Pulmonary artery endothelial cell (primary cell): ENCODE results near the gene GPR179. TPM values are rescaled to one million over a fixed set of nuclear protein-coding genes. Genes with fewer than 3 reads are reported as not detected.

ENCODE experiments used
- DNase-seq: peaks from one replicate; pipeline ENCODE4 v3.0.0-alpha.2; 2011; ENCODE audit warnings: low read depth, low spot score
- total RNA-seq: library from RNA; depleted of rRNA; stranded (reverse); fragments of >200 nt; gene quantifications from 2 replicates; pipeline ENCODE4 v1.2.3, GENCODE V29; 2014

The GPR179 gene
- total RNA-seq, 1 donor from 2014 or later = not detected

- peak; percentile 33 for DNase-seq
Observed at GRCh38 chr17:38349097-38349730, 5.5 kb upstream of the GPR179 start.

DNA sequence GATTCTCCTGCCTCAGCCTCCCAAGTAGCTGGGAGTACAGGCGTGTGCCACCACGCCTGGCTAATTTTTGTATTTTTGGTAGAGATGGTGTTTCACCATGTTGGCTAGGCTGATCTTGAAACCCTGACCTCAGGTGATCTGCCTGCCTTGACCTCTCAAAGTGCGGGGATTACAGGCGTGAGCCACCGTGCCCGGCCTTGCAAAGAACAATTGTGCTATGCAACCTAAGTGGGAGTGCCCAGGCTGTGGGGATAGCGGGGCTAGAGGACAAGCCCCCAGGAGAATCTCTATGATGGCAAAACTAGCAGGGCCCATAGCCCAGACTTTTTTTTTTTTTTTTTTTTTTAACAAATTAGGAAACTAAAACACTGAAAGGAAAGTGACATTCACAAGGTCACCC is 2.0 kb upstream of the GPR179 start:
- DNase-seq = no peak

- no peak for DNase-seq
Observed at GRCh38 chr17:38344420-38344745, 627 bp upstream of the GPR179 start.

GRCh38 chr17:38342886-38343607 is 709 bp downstream of the GPR179 start:
- no peak for DNase-seq

DNA sequence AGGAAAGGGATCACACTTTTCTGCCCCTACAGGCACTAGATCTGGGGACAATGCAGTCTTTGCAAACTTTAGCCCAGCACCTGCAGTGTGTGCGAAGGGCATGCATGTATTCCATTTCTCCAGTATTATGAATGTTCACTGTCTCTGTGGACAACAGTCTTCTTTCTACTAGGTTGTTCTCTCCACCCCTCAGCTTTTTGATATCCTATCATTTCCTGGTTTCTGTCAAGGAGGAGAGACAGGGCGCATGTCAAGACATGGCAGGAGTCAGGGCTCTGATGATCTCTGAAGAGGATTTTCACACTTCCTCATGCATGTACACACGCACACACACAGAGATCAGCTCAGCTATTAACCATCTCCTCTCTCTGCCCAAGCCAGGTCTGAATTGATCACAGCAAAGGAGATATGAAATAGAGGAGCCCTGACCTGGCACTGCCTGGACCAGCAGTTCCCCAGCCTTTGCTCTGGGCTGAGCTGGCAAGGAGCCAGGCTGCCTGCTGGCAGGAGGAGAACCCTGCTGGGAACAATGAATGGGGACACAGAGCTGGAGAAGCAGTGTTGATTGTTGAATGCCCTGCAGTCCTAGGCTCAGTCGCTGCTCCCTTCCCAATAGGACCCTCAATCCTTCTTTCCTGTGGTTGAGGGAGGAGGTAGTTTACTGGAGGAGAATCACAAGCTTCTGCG is 2.6 kb downstream of the GPR179 start:
- no peak for DNase-seq

DNA sequence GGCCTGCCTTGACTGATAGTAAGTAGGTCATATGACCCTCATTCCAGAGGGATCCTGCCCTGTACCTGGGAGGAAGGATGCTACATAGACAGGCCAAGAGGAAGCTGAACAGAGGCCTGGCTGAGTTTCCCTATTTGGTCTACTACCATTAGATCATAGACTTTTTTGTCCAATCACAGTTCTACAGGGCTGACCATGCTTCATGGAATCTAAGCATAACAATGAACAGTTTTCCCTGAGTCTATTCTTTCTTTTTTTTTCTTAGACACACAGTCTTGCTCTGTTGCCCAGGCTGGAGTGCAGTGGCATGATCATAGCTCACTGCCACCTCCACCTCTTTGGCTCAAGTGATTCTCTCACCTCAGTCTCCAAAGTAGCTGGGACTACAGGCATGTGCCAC is 3.9 kb downstream of the GPR179 start:
- DNase-seq = no peak

DNA sequence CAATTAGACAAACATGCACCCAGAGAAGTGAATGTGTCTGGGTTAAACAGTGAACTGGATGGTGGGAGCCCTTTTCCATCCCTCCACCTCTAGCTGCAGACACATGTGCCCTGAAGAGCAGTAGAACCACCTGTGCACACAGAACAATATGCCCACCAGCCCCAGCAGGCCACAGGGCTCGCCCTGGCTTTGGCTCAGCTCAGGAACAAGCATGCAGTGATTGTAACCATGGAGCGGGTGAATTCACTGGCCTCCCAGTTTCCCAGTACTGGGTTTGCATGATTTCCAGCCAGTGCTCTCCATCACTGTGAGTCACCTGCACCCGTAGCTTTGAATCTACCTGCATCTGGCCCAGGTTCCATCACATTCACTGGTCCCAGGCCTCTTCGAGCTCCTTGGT is 5.2 kb downstream of the GPR179 start:
- no peak for DNase-seq

GRCh38 chr17:38338053-38338452 is 5.7 kb downstream of the GPR179 start:
- no peak for DNase-seq

DNA sequence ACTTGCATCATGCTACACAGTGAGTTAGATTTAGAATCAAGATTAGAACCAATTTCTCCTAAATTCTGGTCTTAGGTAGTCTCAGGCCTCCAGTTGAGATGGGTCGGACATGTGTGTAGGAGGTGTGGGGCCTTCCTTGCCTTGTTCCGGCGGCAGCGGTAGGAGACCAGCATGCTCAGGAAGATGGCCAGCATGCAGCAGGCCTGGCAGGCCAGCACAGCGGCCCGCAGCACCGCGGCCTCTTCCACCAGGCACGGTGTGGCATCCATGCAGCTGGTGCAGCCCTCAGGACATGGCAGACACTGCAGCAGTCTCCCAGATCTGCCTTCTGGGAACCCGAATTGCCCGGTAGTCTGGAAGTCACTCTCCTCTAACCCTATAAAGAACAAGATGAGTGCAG is 6.9 kb downstream of the GPR179 start:
- DNase-seq = no peak

DNA sequence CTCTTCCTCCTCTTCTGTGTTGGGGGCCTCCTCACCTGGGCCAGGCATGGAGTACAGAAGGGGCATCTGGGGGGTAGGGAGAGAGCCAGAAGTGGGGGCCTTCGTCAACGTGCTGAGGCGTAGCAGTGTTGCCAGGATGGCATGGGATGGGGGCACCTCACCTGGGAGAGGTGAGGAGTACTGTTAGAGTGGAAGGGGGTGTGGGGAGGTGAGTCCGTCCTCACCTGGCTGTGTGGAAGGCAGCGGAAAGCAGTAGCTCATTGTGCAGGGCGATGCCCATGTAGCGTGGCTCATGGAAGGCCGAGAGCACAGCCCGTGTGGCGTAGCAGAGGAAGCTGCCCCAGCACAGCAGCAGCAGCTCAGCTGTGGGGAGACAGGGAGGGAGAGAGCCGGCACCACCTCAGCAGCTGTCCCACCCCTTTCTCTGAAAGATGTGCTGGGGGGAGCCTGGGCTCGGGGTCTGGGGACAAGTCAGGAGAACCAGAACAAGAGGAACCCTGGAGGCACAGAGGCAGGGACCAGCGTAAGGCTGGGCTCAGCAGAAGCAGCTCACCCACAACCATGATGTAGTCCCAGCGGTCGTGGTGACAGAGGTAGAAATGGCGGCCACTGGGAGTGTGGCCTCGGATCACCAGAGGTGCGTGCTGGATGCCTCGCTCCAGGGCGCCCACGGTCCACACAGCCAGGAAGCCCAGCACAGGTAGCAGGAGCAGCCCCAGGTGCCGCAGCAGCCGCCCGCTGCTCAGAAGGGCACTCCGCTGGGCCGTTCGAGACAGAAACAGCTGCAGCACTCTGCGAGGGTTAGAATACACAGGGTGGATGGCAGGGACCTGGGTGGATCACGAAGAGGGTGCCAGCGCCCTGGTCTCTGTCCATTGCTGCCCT is 9.0 kb downstream of the GPR179 start:
- DNase-seq = no peak

- no peak for DNase-seq
Observed at GRCh38 chr17:38333635-38334295, 10.0 kb downstream of the GPR179 start.

DNA sequence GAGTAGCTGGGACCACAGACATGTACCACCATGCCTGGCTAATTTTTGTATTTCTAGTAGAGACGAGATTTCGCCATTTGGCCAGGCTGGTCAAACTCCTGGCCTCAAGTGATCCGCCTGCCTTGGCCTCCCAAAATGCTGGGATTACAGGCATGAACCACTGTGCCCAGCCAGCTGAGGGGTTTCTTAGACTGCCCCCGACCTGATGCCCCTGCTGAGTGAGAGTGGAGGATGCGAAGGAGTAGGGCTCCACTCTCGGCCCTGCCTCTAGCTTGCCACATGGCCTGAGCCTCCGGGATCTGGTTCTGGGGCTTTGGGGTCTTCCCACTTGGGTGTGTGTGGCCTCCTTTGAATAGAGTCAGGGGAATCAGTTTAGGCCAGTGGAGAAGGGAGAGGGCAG is 11.0 kb downstream of the GPR179 start:
- no peak for DNase-seq

- DNase-seq = no peak
Observed at GRCh38 chr17:38330941-38331411, 12.8 kb downstream of the GPR179 start.

DNA sequence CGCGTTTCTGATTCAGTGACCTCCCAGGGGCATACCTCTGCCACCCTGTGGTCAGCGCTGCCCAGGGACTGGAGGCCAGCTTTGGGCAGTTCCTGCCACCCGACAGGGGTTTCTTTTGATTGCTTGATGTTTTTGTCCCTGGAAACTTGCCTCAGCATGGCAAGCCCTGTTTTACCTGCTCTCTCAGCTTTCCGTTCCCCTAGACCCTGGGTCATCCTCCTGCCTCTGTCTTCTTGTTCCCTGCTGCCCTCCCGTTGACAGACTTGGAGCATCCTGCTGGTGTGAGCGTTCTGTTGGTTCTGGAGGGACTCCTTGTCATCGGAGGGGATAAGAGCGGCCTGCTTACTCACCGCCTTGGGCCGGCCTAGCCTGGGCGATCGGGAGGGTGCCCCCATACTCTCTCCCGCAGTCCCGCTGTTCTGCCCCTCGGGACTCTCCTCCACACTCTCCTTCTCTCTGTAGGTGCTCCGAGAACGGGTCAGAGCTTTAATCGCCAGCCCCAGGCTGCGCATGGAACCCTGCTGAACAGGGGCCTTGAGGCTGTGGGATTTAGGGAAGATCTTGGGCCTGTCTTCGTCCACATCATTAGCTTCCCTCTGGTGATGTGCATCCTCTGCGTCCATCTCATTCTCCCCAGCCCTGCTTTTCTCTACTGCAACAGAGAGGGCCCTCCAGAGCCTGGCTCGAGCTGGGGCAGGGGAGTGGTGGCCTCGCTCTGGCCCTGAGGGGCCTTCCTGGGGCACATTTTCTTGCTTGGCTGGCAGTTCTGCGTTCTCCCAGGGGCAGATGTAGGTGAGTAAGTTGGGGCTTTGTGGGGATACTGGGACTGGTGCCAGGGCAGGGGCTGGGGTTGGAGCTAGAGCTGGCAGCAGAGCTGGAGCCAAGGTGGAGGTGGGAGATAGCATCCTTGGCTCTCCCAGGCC is 13.7 kb downstream of the GPR179 start:
- DNase-seq = no peak

DNA sequence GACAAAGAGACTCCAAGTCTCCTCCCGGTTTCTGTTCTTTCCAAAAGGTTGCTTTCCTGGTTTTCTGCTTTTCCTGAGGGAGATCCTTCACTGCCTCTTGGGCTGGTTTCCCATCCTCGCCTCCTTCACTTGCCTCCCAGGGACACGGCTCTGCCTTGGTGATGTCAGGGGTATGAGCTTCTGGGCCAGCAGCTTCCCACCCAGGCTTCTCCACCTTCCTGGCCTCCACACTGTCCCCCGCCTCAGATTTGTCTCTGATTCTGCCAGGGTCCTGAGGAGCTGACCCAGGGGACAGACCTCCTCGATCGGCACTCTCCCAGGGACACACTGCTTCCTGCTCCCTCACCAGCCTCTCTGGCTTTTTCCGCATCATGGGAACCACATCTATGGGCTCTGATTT is 14.5 kb downstream of the GPR179 start:
- no peak for DNase-seq

GRCh38 chr17:38328620-38329019 is 15.1 kb downstream of the GPR179 start:
- DNase-seq = no peak

GRCh38 chr17:38327936-38328335 is 15.8 kb downstream of the GPR179 start:
- no peak for DNase-seq

DNA sequence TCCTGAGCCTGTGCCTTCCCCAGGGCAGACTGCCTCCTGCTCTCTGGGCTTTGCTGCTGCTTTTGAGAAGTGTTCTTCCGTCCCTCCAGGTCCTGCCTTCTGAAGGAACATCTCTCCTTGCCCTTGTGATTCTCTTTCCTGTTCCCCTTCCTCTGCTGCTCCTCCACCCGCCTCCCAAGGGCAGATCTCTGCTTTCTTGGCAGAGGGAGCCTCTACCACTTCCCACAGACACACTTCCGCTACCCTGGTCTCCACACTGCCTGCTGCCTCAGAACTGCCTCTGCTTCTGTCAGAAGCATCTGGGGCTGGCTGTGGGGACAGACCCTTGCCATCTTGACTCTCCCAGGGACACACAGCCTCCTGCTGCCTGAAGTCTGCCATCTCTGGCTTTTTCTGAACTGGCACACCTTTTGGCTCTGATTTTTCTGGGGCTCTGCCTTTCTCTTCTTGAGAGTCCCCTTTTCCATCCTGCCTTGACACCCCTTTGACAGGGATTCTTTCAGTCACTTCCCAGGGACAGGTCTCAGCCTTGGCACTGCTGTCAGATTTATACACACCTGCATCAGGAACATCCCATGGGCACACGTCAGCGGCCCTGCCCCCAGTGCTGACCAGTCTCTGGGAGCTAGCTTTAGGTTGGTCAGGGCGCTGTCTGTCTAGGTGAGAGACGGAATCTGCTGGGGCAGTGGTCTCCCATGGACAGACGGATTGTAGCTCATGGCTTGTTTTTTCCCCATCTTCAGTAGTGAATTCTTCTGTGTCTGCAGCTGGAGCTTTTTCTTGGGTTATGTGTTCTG is 16.6 kb downstream of the GPR179 start:
- no peak for DNase-seq

DNA sequence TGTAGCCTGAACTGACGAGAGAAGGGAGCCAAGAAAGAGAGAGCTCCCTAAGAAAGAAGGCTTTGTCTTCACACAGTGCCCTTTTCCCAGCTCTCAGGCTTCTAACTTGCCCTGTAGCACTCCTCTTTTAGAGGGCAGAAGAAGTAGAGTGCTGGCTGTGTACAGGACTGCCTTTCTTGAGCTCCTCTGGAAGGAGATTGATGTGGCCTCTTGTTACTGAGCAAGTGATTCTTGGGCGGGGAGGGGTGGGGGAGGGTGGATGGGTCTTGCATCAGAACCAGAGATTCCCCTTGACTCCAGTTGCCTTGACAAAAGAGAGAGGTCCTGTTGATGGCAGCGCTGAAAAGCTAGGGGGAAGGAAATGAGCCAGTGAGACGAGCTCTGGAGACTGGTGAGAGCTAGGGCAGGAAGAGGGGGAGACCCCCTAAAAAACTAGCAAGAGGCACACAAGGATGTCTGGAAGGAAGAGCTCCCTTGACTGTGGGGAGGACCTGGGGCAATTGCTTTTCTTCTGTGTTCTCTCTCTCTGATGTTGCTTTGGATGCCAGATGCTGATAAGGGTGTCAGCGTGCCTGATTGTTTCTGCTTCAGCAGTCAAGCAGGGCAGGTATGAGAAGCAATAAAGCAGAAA is 18.4 kb downstream of the GPR179 start:
- DNase-seq = no peak
